GM21737 (cell line): Measurements from ENCODE around the gene RTN4RL2.

Experiments used
- ATAC-seq: cut with Tn5 transposase; IDR thresholded peaks from one replicate; pipeline ENCODE4 v1.9.1; 2021; ENCODE audit warnings: mild to moderate bottlenecking, moderate library complexity; ENCODE audit not compliant: unreplicated experiment

RTN4RL2 gene

DNA sequence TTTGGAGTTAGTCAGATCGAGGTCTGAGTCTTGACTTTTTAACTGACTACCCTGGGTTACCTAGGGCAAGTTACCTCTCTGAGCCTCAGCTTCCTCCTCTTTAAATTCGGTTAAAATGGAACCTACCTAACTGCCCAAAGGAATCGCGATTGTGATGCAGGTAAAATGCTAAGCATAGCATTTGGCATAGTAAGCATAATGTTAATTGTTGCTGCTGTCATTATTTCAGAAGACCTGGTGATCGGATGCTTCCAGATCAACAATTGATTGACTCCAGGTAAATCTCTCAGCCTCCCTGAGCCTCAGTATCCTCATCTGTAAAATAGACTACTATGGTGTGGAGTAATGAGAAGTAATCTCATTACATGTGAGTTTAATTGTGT lies 55.7 kb downstream of the RTN4RL2 start:
- no peak for ATAC-seq

- ATAC-seq: no peak
Measured at GRCh38 chr11:57521116-57521515, 60.8 kb downstream of the RTN4RL2 start.

- no peak for ATAC-seq
Measured at GRCh38 chr11:57523419-57523818, 63.1 kb downstream of the RTN4RL2 start.
